TTC549 (cell line): Measurements from ENCODE around the gene ZCCHC4.
A peak's percentile ranks its signal among the peaks of the same experiment; 100 is the strongest.

ENCODE experiments used
- FAIRE-seq: peaks from 2 replicates; lab custom pipeline; 2012; peaks lifted over from hg19 to GRCh38; lab: Jason Lieb, UNC

Gene ZCCHC4

DNA sequence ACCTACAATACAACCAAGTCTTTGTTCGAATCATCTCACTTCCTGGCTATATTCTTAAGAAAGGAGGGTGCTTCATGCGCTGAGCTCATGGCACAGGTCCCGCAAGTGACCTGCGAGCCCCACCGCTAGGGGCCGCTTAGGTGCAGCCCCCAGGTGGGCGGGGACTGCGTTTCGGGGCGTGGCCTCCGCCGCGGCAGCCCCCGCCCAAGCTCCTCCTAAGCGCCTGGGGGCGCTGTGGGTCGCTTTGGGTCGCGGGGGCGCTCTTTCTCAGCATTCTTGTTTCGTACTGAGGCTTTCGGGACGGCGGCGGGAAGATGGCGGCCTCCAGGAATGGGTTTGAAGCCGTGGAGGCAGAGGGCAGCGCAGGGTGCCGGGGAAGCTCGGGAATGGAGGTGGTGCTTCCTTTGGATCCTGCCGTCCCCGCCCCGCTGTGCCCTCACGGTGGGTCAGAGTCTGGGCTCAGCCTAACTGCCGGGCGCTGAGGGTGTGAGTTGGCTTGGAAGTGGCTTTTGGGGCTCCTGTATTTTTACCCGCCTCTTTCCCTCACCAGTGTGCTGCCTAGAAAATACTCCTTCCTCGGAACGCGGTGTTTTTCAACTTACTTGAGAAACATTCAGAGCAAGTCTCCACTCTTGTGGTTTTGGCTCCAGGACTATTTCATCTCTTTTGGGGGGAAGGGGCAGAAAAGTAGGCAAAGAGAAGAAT is at the start of gene ZCCHC4:
Gene ZCCHC4 (plus strand): TSS at position 279 of the 705 bp plus-strand sequence. CDS start 36 bp downstream, at position 315.
- FAIRE-seq: peak; percentile 5

- no peak for FAIRE-seq
These were observed 40.7 kb upstream of the ZCCHC4 start for GRCh38 chr4:25271866-25272265.

GRCh38 chr4:25280210-25280609 is 32.4 kb upstream of the ZCCHC4 start:
- no peak for FAIRE-seq

DNA sequence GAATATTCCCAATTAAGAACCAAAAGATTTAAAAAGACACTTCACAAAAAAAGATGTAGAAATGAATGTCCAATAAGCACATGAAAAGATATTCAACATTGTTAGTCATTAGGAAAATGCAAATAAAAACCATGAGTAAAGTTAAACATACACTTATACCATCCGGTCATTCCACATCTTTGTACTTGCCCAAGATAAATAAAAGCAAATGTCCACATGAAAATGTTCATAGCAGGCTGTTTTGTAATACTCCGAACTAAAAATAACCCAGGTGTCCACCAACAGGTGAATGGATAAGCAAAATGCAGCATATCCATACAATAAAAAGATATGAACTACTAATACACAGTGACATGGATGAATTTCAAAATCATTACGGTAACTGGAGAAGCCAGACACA is 28.6 kb upstream of the ZCCHC4 start:
- FAIRE-seq: no peak

DNA sequence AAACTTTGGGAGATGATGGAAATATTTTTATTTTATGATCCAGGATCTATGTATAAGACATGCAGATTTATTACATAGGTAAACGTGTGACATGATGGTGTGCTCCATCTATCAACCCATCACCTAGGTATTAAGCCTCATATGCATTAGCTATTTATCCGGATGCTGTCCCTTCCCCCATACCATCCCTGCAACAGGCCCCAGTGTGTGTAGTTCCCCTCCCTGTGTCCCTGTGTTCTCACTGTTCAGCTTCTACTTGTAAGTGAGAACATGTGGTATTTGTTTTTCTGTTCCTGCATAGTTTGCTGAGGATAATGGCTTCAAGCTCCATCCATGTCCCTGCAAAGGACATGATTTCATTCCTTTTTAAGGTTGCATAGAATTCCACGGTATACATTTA is 28.1 kb upstream of the ZCCHC4 start:
- FAIRE-seq: no peak

- no peak for FAIRE-seq
These were observed 22.0 kb upstream of the ZCCHC4 start for GRCh38 chr4:25290490-25291067.

DNA sequence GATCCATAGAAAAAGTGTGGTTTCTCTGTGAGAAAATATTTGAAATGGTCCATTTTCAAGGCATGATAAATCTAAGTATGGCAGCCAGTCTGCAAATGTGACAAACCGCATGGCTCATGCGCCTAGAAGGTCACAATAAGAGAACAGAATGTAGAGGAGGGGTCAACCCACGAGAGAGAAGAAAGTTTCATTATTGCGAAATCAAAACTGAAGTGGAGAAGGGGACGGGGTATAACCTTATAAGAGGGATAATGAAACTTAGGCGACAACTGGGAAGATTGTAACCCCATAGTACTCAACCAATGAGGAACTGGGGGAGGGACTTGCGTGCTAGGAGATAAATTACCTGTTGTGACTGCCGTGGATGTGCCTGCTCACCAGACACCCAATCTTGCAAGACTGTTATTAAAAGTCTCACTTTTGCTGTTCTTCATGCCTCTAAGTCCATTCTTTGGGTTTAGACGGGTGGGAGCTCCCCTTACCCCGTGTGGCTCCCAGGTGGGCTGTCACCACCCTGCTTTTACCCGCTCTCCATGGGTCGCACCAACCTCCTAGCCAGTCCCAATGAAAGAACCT is 21.3 kb upstream of the ZCCHC4 start:
- no peak for FAIRE-seq

DNA sequence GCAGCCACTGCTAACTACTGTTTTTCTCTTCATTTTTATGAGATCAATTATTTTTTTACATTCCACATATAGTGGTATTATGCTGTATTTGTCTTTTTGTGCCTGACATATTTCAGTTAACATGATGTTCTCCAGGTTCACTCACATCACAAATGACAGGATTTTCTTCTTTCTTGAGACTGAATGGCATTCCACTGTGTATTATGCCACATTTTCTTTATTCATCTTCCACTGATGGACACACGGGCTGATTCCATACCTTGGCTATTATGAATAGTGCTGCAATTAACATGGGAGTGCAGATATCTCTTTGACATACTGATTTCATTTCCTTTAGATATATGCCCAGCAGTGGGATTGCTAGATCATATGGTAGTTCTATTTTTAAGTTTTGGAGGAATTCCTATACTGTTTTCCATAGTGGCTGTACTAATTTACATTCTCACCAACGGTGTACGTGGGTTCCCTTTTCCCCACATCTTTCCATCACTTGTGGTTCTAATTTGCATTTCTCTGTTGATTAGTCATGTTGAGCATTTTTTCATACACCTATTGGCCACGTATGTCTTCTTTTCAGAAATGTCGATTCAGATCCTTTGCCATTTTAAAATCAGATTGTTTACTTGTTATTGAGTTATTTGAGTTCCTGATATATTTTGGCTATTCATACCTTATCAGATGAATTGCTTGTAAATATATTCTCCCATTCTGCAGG is 14.9 kb upstream of the ZCCHC4 start:
- FAIRE-seq: no peak

DNA sequence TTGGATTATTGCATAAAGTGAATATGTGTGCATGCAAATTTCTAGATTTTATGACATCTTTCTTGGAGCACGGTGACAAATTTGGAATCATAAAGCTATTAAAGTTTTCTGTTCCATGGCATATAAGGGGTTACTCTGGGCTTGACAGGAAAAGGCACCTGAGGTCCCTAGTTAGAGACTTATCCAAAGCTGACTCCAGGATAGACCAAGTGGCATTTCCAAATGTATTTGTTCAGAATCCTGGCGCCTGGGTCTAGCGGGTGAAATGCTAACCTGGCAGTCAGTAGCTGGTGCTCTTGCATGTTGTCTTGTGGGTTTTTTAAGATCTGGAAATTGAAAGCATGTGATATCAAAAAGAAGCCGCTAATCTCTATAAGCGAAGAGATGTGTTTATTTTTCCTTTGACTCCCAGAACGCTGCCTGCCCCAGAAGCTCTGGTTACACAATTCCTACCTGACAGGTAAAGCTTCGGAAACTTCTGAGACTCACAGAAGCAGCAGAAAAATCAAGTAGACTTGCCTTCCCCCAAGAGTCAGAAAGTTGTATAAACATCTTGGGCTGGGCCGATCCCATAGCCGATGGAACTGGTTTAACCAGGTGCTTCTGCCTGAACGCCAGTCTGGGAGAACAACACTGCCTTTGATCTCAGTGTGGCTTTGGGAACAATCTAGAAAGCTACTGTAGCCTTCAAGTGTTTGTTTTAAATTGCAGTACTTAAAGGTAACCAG is 12.9 kb upstream of the ZCCHC4 start:
- FAIRE-seq: no peak

DNA sequence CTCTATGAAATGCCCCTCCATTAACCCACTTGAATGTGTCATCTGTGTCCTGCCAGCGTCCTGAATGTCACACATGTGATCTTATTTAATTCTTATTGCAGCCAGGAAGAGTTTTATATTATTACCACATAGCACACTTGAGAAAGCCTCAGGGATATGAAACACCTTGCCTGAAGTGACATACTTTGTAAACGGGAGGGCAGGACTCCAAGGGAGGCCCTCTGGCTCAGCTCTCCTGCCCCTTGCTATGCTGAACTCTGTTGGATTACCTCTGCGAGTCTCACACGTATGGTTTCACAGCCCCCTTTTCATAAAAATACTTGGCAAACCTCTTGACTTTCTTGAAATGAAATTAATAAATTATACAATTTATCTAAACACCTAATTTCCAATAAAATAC is 11.1 kb upstream of the ZCCHC4 start:
- FAIRE-seq: no peak

DNA sequence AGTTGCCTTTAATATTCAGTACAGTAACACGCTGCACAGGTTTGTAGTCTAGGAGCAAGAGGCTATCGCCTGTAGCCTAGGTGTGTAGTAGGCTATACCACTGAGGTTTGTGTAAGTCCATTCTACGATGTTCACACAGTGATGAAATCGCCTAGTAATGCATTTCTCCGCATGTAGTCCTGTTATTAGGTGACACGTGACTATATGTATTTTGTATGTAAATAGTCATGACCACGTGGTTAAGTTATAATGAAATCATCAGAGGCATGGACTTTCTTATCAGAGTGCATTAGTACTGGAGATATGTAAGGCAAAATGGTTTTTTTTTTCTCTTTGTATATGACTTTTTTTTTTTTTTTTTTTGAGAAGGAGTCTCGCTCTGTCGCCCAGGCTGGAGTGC is 9.9 kb upstream of the ZCCHC4 start:
- no peak for FAIRE-seq

GRCh38 chr4:25303578-25303977 is 9.0 kb upstream of the ZCCHC4 start:
- FAIRE-seq: no peak

GRCh38 chr4:25306518-25307057 is 6.0 kb upstream of the ZCCHC4 start:
- FAIRE-seq: no peak

- FAIRE-seq: no peak
These were observed 5.0 kb upstream of the ZCCHC4 start for GRCh38 chr4:25307596-25307995.

DNA sequence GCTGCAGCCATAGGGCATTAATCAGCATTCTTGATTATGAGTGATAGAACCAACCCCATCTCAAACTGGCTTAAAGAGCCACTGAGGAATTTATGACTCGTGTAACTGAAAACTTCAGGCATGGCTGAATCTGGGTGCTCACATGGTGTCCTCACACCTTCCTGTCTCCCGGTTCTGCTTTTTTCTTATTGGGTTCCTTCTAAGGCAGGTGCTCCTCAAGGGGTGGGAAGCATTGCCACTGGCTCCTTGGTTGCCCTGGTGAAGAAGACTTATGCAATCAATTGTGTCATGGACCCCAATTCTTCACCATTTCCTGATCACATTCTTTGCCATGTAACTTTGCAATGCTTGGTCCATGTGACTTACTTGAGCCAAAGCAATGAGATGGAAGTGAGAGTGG is 4.3 kb upstream of the ZCCHC4 start:
- no peak for FAIRE-seq

DNA sequence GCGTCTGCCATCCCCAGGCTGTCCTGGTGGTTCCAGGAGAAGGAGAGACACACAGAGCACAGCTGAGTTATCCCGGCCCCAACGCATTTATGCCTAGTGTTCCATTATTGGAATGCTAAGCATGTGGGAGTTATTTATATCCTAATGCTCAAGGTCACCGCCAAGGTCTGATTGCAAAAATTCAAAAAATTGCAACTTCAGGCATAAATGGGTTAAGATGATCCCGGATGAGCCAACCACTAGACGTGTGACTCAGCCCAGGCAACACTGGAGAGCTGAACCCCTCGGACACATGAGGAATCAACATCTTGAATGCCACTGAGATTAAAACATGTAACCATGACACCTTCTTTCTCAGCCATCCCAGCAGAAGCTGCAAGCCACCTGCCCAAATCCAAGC is 3.8 kb upstream of the ZCCHC4 start:
- FAIRE-seq: no peak

DNA sequence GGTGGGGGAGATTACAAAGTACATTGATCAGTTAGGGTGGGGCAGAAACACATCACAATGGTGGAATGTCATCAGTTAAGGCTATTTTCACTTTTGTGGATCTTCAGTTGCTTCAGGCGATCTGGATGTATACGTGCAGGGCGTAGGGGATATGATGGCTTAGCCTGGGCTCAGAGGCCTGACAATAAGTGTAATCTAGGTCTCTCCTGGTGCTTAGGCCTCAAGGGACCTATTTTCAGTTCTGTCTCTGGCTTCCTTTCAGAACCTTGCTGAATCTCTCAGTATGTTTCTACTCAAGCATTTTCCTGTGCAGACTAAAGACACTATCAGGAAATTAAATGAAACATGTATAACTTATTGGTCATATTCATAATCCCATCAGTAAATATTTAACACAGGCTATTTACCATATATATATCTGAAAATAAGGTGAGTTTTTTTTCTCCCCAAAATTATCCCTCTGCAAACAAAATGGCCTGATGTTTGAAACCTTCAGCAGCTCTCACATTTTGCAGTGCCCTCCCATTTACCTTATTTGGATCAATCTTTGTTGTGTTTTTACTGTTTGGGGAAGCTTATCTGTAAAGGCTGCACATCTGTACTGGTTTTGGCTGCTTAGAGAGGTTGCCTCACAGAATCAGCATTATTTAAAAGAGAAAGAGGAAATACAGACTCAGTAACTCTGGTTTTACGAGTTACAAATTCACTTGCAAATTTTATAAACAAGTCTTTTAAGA is 2.3 kb upstream of the ZCCHC4 start:
- no peak for FAIRE-seq

- FAIRE-seq: no peak
These were observed 1.8 kb upstream of the ZCCHC4 start for GRCh38 chr4:25310803-25311166.

GRCh38 chr4:25313201-25313895 is 774 bp downstream of the ZCCHC4 start:
- FAIRE-seq: no peak

- no peak for FAIRE-seq
These were observed 7.8 kb downstream of the ZCCHC4 start for GRCh38 chr4:25320336-25320735.

DNA sequence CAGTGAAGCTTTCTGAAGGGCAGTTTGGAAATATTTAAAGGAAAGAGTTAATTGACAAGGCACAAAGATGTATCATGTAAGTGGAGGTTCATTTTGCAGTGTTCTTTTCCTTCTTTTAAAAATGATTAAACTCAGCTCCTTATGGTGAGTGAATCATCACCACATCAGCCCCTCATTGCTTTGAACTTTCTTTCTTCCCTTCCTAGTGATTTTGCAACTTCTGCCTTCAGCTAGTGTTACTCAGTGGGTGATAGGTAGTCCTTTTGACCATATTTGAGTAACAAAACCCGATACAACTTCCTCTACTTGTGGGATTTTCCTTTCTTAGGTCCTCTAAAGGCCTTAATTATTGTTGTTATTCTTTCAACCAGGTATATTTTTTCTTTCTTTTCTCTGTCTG is 8.2 kb downstream of the ZCCHC4 start:
- FAIRE-seq: no peak
